Heart left ventricle (tissue), 16 donors: ENCODE data around the gene SPDYE4. TPM values are rescaled to one million over a fixed set of nuclear protein-coding genes. Genes with fewer than 3 reads are reported as not detected.

Source experiments
- ATAC-seq, 4 donors: fragments of 200-7000 bp; cut with Tn5 transposase; one replicate each; pipeline ENCODE4 v1.9.1; 2020 to 2022; ENCODE audit warnings: moderate library complexity in 4 of 4, mild to moderate bottlenecking in 3 of 4, moderate number of reproducible peaks in 1 of 4
- DNase-seq, 5 donors: peaks; one replicate each; pipeline ENCODE4 v3.0.0-alpha.2; 2020
- H3K27ac ChIP-seq, 12 donors: fragments of 200-600 bp; sonication (generic) in 4 of 12; one replicate each; pipeline versions ENCODE4 v1.5.0 to v1.8.0; 2016 to 2022; ENCODE audit warnings: mild to moderate bottlenecking in 2 of 12
- H3K27me3 ChIP-seq, 9 donors: fragments of 200-600 bp; sonication (generic) in 2 of 9; one replicate each; pipeline versions ENCODE4 v1.5.1 to v1.8.0; 2016 to 2022; ENCODE audit warnings: mild to moderate bottlenecking in 3 of 9
- H3K36me3 ChIP-seq, 9 donors: fragments of 200-600 bp; sonication (generic) in 2 of 9; one replicate each; pipeline versions ENCODE4 v1.5.0 to v1.8.0; 2018 to 2022; ENCODE audit warnings: mild to moderate bottlenecking in 2 of 9
- H3K4me1 ChIP-seq, 12 donors: fragments of 200-600 bp; sonication (generic) in 4 of 12; one replicate each; pipeline versions ENCODE4 v1.5.0 to v1.8.0; 2016 to 2022; ENCODE audit warnings: mild to moderate bottlenecking in 3 of 12
- H3K4me3 ChIP-seq, 12 donors: fragments of 200-600 bp; sonication (generic) in 4 of 12; one replicate each; pipeline versions ENCODE4 v1.5.0 to v1.8.0; 2017 to 2022; ENCODE audit warnings: mild to moderate bottlenecking in 9 of 12, moderate library complexity in 4 of 12
- H3K9me3 ChIP-seq, 12 donors: fragments of 200-600 bp; sonication (generic) in 4 of 12; one replicate each; pipeline versions ENCODE4 v1.5.0 to v1.8.0; 2016 to 2022; ENCODE audit warnings: mild to moderate bottlenecking in 1 of 12
- CTCF ChIP-seq, 12 donors: fragments of 200-600 bp; sonication (generic) in 4 of 12; IDR thresholded peaks; one replicate each; pipeline versions ENCODE4 v1.5.0 to v1.8.0; 2018 to 2022; ENCODE audit warnings: antibody characterized with exemption in 12 of 12, mild to moderate bottlenecking in 5 of 12
- POLR2A ChIP-seq, 2 donors: fragments of 450-650 bp; IDR thresholded peaks; one replicate each; pipeline ENCODE4 v1.6.1; 2017; ENCODE audit warnings: antibody characterized with exemption in 2 of 2, mild to moderate bottlenecking in 2 of 2, moderate library complexity in 2 of 2
- WGBS, 4 donors: extraction: QIAGEN DNeasy Blood & Tissue Kit in 2 of 4; methylation state at CpG; one replicate each; pipeline versions ENCODE4 v1.1.5 to v1.1.7; 2013 to 2018; 5-methylcytosine and 5-hydroxymethylcytosine counted together
- intact Hi-C, 10 donors: fragments of 100-400 bp; cut with DNase I; formaldehyde crosslinking; loops; one replicate each; pipeline versions ENCODE4 v1.11.1 to v1.14.2; 2022
- polyA plus RNA-seq, 2 donors: library from polyadenylated mRNA; stranded (reverse); fragments of 200-250 nt; gene quantifications; one replicate each; pipeline ENCODE4 v1.2.3, GENCODE V29; 2013
- total RNA-seq, 9 donors: library from RNA; depleted of rRNA in 2 of 9; stranded (reverse); fragments of >200 nt in 2 of 9; fragmentation: NEBNext Ultra II Directional in 3 of 9; extraction: Animal tissue kit (Norgen Biotek cat#: 25700) in 3 of 9; gene quantifications; one replicate each; pipeline versions ENCODE4 v1.1.0 to v1.2.4, GENCODE V29; 2016 to 2023
- donor health status: ischemic (EF 13 %, LVEDD 7.1; RV severe dilation, severe dysfunction).
- donor health status: healthy with polysubstance abuse.
- donor health status: DM: no; HTN: yes; CAD: no.
- donor health status: DM: no; HTN: no; CAD: no.
- donor health status: ischemic (EF 25% LVEDD 6.9; RV normal size, moderate dysfunction).
- donor health status: ischemic (EF 25% LVEDD 5.7; RV mildly dilated, moderate dysfunction).
- donor health status: healthy.
- donor health status: DM: yes; HTN: yes; CAD: no.
- donor health status: ischemic (EF 35%, LVEDD 5.7; RV mildly dilated, moderate dysfunction).
- donor health status: nonischemic (EF 11% LVEDD 7.7; RV severe dilation, severe dysfunction).
- donor health status: DM: yes; HTN: yes; CAD: no.
- donor health status: PGD.
- donor health status: ischemic (EF 29% LVEDD 5.4; RV normal size, mild dysfunction).
- donor health status: nonischemic (EF 23%, LVEDD 6.1; RV moderate dilation, normal function).

The SPDYE4 gene
- total and polyA plus RNA-seq, 11 donors: not detected

DNA sequence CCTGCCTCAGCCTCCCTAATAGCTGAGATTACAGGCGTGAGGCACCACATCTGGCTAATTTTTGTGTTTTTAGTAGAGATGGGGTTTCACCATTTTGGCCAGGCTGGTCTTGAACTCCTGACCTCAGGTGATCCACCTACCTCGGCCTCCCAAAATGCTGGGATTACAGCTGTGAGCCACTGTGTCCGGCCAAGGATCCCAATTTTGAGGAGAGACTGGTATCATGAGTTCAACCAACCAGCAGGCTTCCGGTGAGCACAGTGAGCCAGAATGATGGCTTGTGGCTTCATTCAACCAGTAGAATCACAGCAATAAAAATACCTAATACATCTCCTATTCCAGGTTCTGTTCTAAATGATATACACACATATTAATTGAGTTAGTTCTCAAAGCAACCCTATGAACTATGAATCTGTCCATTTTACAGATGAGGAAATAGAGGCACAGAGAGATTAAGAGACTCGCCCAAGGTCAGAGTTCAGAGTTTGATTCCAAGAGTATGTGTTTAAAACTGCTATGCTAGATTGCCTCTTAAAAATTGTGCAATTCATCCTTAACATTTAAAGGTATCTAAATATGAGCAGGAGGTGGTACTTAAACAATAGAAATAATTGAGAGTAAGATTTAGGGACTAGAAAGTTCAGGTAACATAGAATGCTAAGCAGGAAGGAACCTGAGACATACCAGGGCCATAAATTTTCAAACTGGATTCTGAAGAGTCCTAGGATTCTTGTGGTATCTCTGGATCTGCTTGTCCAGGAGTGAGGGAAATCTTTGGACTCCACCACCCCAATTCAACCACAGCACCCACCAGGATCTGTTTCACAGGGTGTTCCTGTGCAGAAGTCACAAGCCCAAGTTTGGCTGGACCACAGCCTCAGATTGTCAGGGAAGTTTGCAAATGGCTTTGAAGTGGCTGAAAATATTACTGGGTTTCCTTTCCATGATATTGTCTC, 38.8 kb downstream of the SPDYE4 start:
- no peaks in the 10 kb centered on the region for H3K9me3 ChIP-seq
- ATAC-seq (no peak), DNase-seq (no peak)
- H3K27me3 ChIP-seq: no peaks in the 10 kb centered on the region
- no peaks in the 10 kb centered on the region for H3K36me3 ChIP-seq
- no peak overlapping the region for H3K27ac ChIP-seq
- WGBS, 4 donors: 90 to 99% (median 94%) methylated on average over 5 of the region's 5 CpGs
- no peak for TF ChIP-seq POLR2A (IDR thresholded peaks at IDR 0.05)
- no peak for TF ChIP-seq CTCF (IDR thresholded peaks at IDR 0.05)
- intact Hi-C loops: no loop called here
- H3K4me3 ChIP-seq: no peak overlapping the region
- peaks cover 0 to 11% (median 0%) of the 10 kb centered on the region in 12 donors for H3K4me1 ChIP-seq

- Histone ChIP-seq H3K27me3 (no peaks in the 10 kb centered on the region), H3K4me1 (peaks cover 0 to 11% (median 0%) of the 10 kb centered on the region in 12 donors), H3K27ac (no peak overlapping the region), H3K4me3 (no peak overlapping the region), H3K36me3 (no peaks in the 10 kb centered on the region), H3K9me3 (no peaks in the 10 kb centered on the region)
- ATAC-seq: no peak
- WGBS, 4 donors: 96 to 97% (median 96%) methylated on average over 26 to 37 of the region's 37 CpGs
- peak in 1 of 5 donors; percentile 51 for DNase-seq
- TF ChIP-seq POLR2A (IDR thresholded peaks at IDR 0.05) (no peak), CTCF (IDR thresholded peaks at IDR 0.05) (no peak)
- intact Hi-C loops: no loop called here
Observed at GRCh38 chr17:8718001-8718563, 40.3 kb downstream of the SPDYE4 start.

DNA sequence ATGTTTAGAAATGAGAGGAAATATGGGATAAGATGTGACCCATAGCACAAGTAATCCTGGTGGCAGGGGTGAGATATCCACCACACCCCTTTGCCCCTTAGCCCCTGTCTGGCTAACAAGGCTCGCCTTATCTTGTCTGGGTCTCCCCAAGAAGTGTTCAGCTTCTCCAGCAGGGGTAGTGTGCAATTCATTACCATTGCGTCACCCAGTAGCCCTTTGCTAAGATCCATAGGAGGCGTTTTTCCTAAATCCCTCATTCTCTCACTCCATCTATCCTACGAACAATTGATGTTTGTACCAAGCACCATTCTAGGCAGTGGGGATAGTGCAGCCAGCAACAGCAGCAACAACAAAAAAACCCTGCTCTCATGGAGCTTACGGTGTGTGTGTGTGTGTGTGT, 44.5 kb downstream of the SPDYE4 start:
- Histone ChIP-seq H3K36me3 (no peaks in the 10 kb centered on the region), H3K27ac (no peak overlapping the region), H3K4me1 (peaks cover 0 to 13% (median 1%) of the 10 kb centered on the region in 12 donors), H3K4me3 (no peak overlapping the region), H3K9me3 (no peaks in the 10 kb centered on the region), H3K27me3 (no peaks in the 10 kb centered on the region)
- TF ChIP-seq CTCF (IDR thresholded peaks at IDR 0.05) (no peak), POLR2A (IDR thresholded peaks at IDR 0.05) (no peak)
- ATAC-seq: no peak
- 92 to 96% (median 94%) methylated on average over 5 of the region's 5 CpGs for WGBS, 4 donors
- no peak for DNase-seq
- intact Hi-C loops: no loop called here

- Histone ChIP-seq H3K9me3 (no peaks in the 10 kb centered on the region), H3K4me3 (no peak overlapping the region), H3K27me3 (no peaks in the 10 kb centered on the region), H3K27ac (no peak overlapping the region), H3K36me3 (no peaks in the 10 kb centered on the region), H3K4me1 (peaks cover 0 to 17% (median 2%) of the 10 kb centered on the region in 12 donors)
- 89 to 93% (median 92%) methylated on average over 3 of the region's 3 CpGs for WGBS, 4 donors
- no peak for TF ChIP-seq POLR2A (IDR thresholded peaks at IDR 0.05)
- no peak for TF ChIP-seq CTCF (IDR thresholded peaks at IDR 0.05)
- intact Hi-C loops: no loop called here
- DNase-seq (no peak), ATAC-seq (no peak)
Observed at GRCh38 chr17:8713315-8713714, 45.0 kb downstream of the SPDYE4 start.
